HG03066 (cell line): ENCODE results near the gene SYN1.
"Not testable (repeated sequence)": the region's sequence is repeated elsewhere in the genome, so short reads cannot be mapped to it uniquely, and the experiment has no call there.

Experiments
- ATAC-seq: cut with Tn5 transposase; IDR thresholded peaks from one replicate; pipeline ENCODE4 v1.9.1; 2021; ENCODE audit warnings: low read depth; ENCODE audit not compliant: unreplicated experiment

The SYN1 gene

GRCh38 chrX:47619486-47620302 is at the start of gene SYN1:
SYN1 (minus strand) TSS chrX:47619857; CDS start chrX:47619728, 129 bp downstream.
- no peak for ATAC-seq

GRCh38 chrX:47665797-47666196 is 46.1 kb upstream of the SYN1 start:
- not testable (repeated sequence) for ATAC-seq

- no peak for ATAC-seq
These were observed 45.1 kb upstream of the SYN1 start for GRCh38 chrX:47664737-47665136.

- no peak for ATAC-seq
These were observed 42.5 kb upstream of the SYN1 start for GRCh38 chrX:47662144-47662657.

- no peak for ATAC-seq
These were observed 41.9 kb upstream of the SYN1 start for GRCh38 chrX:47661539-47661938.

GRCh38 chrX:47659421-47659726 is 39.7 kb upstream of the SYN1 start:
- ATAC-seq = no peak

GRCh38 chrX:47658684-47659420 is 39.2 kb upstream of the SYN1 start, which contains the start of gene UXT:
UXT (minus strand) TSS chrX:47659180; CDS start chrX:47658927, 253 bp downstream.
- peak; percentile 76 for ATAC-seq

- ATAC-seq = no peak
These were observed 38.6 kb upstream of the SYN1 start for GRCh38 chrX:47658301-47658683.

GRCh38 chrX:47651043-47651905 is 31.6 kb upstream of the SYN1 start:
- ATAC-seq = no peak

- peak; percentile 89 for ATAC-seq
These were observed 30.7 kb upstream of the SYN1 start, which contains the start of gene ELK1 for GRCh38 chrX:47650164-47651042. ELK1 (minus strand) TSS chrX:47650563; CDS start chrX:47641441, 9,122 bp downstream.

- ATAC-seq = no peak
These were observed 30.1 kb upstream of the SYN1 start for GRCh38 chrX:47649781-47650163.

GRCh38 chrX:47649271-47649670 is 29.6 kb upstream of the SYN1 start:
- ATAC-seq = no peak

GRCh38 chrX:47648376-47648775 is 28.7 kb upstream of the SYN1 start:
- ATAC-seq = no peak

- ATAC-seq = no peak
These were observed 27.0 kb upstream of the SYN1 start for GRCh38 chrX:47646636-47647035.

- no peak for ATAC-seq
These were observed 25.9 kb upstream of the SYN1 start for GRCh38 chrX:47645530-47645929.

- ATAC-seq = no peak
These were observed 25.0 kb upstream of the SYN1 start for GRCh38 chrX:47644557-47645091.

GRCh38 chrX:47643926-47644325 is 24.3 kb upstream of the SYN1 start:
- no peak for ATAC-seq

GRCh38 chrX:47638816-47639215 is 19.2 kb upstream of the SYN1 start:
- no peak for ATAC-seq

- peak; percentile 93 for ATAC-seq
These were observed 18.0 kb upstream of the SYN1 start for GRCh38 chrX:47637546-47638195.
